H1 (cell line): ENCODE measurements around the gene CPNE5. TPM values are rescaled to one million over a fixed set of nuclear protein-coding genes. Genes with fewer than 3 reads are reported as not detected.
A peak's percentile ranks its signal among the peaks of the same experiment; 100 is the strongest.

Experiments used
- CTCF ChIA-PET: fragments of 300-600 bp; sonication (Branson Sonifier 250); formaldehyde crosslinking; loops from one replicate; lab custom pipeline; 2021; ENCODE audit not compliant: partially characterized antibody; lab: Charles Lee
- POLR2A ChIA-PET: fragments of 300-600 bp; sonication (Branson Sonifier 250); formaldehyde crosslinking; loops from one replicate; lab custom pipeline; 2021; ENCODE audit warnings: inconsistent platforms; ENCODE audit not compliant: partially characterized antibody; lab: Charles Lee
- DNase-seq, 2 experiments: peaks; one replicate each; pipeline versions ENCODE4 v3.0.0 to v3.0.0-alpha.2; 2010 to 2022; ENCODE audit warnings: low spot score in 2 of 2, low read depth in 1 of 2, mixed read lengths in 1 of 2
- FAIRE-seq: peaks from 2 replicates; lab custom pipeline; 2011; peaks lifted over from hg19 to GRCh38; lab: Jason Lieb, UNC
- H2AFZ ChIP-seq: 2 replicates; pipeline ENCODE4 v1.8.1; 2012; ENCODE audit warnings: low read length, inconsistent platforms
- H2AK5ac ChIP-seq: 2 replicates; pipeline ENCODE4 v1.6.1; 2013; ENCODE audit warnings: low read depth, low read length
- H2BK120ac ChIP-seq: replicated peaks from 2 replicates; pipeline ENCODE3; 2013; ENCODE audit warnings: low read depth, low read length, inconsistent platforms
- H2BK12ac ChIP-seq: 2 replicates; pipeline ENCODE4 v1.6.1; 2013; ENCODE audit warnings: low read depth, low read length
- H2BK15ac ChIP-seq: 2 replicates; pipeline ENCODE4 v1.6.1; 2013; ENCODE audit warnings: low read length
- H2BK20ac ChIP-seq: 2 replicates; pipeline ENCODE4 v1.6.1; 2013; ENCODE audit warnings: low read length
- H2BK5ac ChIP-seq: 2 replicates; pipeline ENCODE4 v1.6.1; 2013; ENCODE audit warnings: low read depth, low read length
- H3K14ac ChIP-seq: 2 replicates; pipeline ENCODE4 v1.6.1; 2013; ENCODE audit warnings: inconsistent platforms; ENCODE audit not compliant: insufficient read length
- H3K18ac ChIP-seq: 2 replicates; pipeline ENCODE4 v1.6.1; 2013; ENCODE audit warnings: low read length; ENCODE audit errors: extremely low read depth
- H3K23ac ChIP-seq: 2 replicates; pipeline ENCODE4 v1.6.1; 2013; ENCODE audit warnings: inconsistent platforms; ENCODE audit not compliant: insufficient read length
- H3K23me2 ChIP-seq: 2 replicates; pipeline ENCODE4 v1.6.1; 2013; ENCODE audit warnings: low read depth, low read length
- H3K27ac ChIP-seq: 2 replicates; pipeline ENCODE4 v1.6.1; 2011; ENCODE audit warnings: low read depth, low read length, inconsistent platforms
- H3K27me3 ChIP-seq, 4 experiments: replicated peaks in 1 of 4; 1 replicate in 1 of 4; 2 replicates in 3 of 4; pipeline versions ENCODE4 v1.6.1 to v1.8.1; 2011 to 2013; ENCODE audit warnings: low read length in 3 of 4, mild to moderate bottlenecking in 3 of 4, inconsistent platforms in 2 of 4, mixed read lengths in 2 of 4, moderate library complexity in 1 of 4; ENCODE audit not compliant: control insufficient read depth in 3 of 4, insufficient read depth in 3 of 4; ENCODE audit errors: extremely low read depth in 1 of 4
- H3K36me3 ChIP-seq, 4 experiments: 2 replicates each; pipeline versions ENCODE4 v1.6.1 to v1.8.1; 2011 to 2013; ENCODE audit warnings: mild to moderate bottlenecking in 4 of 4, low read length in 3 of 4, moderate library complexity in 2 of 4, control low read depth in 1 of 4, inconsistent platforms in 1 of 4; ENCODE audit not compliant: insufficient read depth in 4 of 4, control insufficient read depth in 2 of 4
- H3K4ac ChIP-seq: replicated peaks from 2 replicates; pipeline ENCODE3; 2013; ENCODE audit warnings: low read length, low read depth, mixed read lengths, inconsistent platforms; ENCODE audit not compliant: insufficient read length
- H3K4me1 ChIP-seq, 4 experiments: replicated peaks in 1 of 4; 1 replicate in 1 of 4; 2 replicates in 3 of 4; pipeline versions ENCODE4 v1.6.1 to v1.8.1; 2011 to 2013; ENCODE audit warnings: low read length in 3 of 4, inconsistent platforms in 2 of 4, mixed read lengths in 1 of 4; ENCODE audit not compliant: insufficient read depth in 4 of 4, control insufficient read depth in 3 of 4
- H3K4me2 ChIP-seq, 2 experiments: 2 replicates each; pipeline versions ENCODE4 v1.6.1 to v1.8.1; 2011 to 2013; ENCODE audit warnings: low read depth in 2 of 2, low read length in 2 of 2, control low read depth in 1 of 2, inconsistent platforms in 1 of 2, mild to moderate bottlenecking in 1 of 2; ENCODE audit not compliant: insufficient read depth in 1 of 2
- H3K4me3 ChIP-seq, 4 experiments: fragments of 200-600, 300-600 bp in 1 of 4; sonication (generic), shearing (Covaris generic), sonication (Bioruptor Twin) in 1 of 4; 2 replicates each; pipeline versions ENCODE4 v1.5.1 to v1.8.1; 2011 to 2016; ENCODE audit warnings: low read length in 4 of 4, low read depth in 3 of 4, control low read depth in 2 of 4, inconsistent platforms in 2 of 4, mild to moderate bottlenecking in 2 of 4, mixed read lengths in 1 of 4, moderate library complexity in 1 of 4; ENCODE audit not compliant: insufficient read depth in 2 of 4; ENCODE audit errors: extremely low read depth in 1 of 4
- H3K56ac ChIP-seq: replicated peaks from 2 replicates; pipeline ENCODE3; 2013; ENCODE audit warnings: low read depth, mild to moderate bottlenecking, mixed read lengths, low read length, inconsistent platforms; ENCODE audit not compliant: insufficient read length
- H3K79me1 ChIP-seq: 2 replicates; pipeline ENCODE4 v1.6.1; 2013; ENCODE audit warnings: low read depth, low read length, control low read depth
- H3K79me2 ChIP-seq, 2 experiments: 2 replicates each; pipeline versions ENCODE4 v1.6.1 to v1.8.1; 2012 to 2013; ENCODE audit warnings: low read length in 2 of 2, mild to moderate bottlenecking in 2 of 2, inconsistent platforms in 1 of 2; ENCODE audit not compliant: insufficient read depth in 2 of 2, control insufficient read depth in 1 of 2
- H3K9ac ChIP-seq, 4 experiments: replicated peaks in 1 of 4; 1 replicate in 1 of 4; 2 replicates in 3 of 4; pipeline versions ENCODE4 v1.6.1 to v1.8.1; 2011 to 2013; ENCODE audit warnings: low read depth in 3 of 4, low read length in 3 of 4, control low read depth in 2 of 4, mild to moderate bottlenecking in 2 of 4, moderate library complexity in 2 of 4, inconsistent platforms in 1 of 4; ENCODE audit errors: extremely low read depth in 1 of 4
- H3K9me3 ChIP-seq, 2 experiments: 2 replicates each; pipeline versions ENCODE4 v1.6.1 to v1.8.1; 2012 to 2013; ENCODE audit warnings: mild to moderate bottlenecking in 2 of 2, moderate library complexity in 2 of 2, control low read depth in 1 of 2, inconsistent platforms in 1 of 2, low read depth in 1 of 2, low read length in 1 of 2, mixed read lengths in 1 of 2; ENCODE audit not compliant: insufficient read depth in 2 of 2
- H4K20me1 ChIP-seq, 2 experiments: replicated peaks in 1 of 2; 2 replicates each; pipeline versions ENCODE3 to v1.8.1; 2011 to 2013; ENCODE audit warnings: inconsistent platforms in 2 of 2, low read length in 2 of 2, mild to moderate bottlenecking in 1 of 2; ENCODE audit not compliant: insufficient read depth in 2 of 2, control insufficient read depth in 1 of 2
- H4K5ac ChIP-seq: 2 replicates; pipeline ENCODE4 v1.6.1; 2013; ENCODE audit warnings: low read length, low read depth, mixed read lengths, inconsistent platforms; ENCODE audit not compliant: insufficient read length
- H4K8ac ChIP-seq: 2 replicates; pipeline ENCODE4 v1.8.0; 2013; ENCODE audit warnings: mild to moderate bottlenecking, moderate library complexity, low read length, inconsistent platforms; ENCODE audit not compliant: insufficient read depth; ENCODE audit errors: extremely low read depth
- H4K91ac ChIP-seq: replicated peaks from 2 replicates; pipeline ENCODE3; 2013; ENCODE audit warnings: low read length, mixed read lengths, inconsistent platforms; ENCODE audit not compliant: insufficient read length
- CBX8 ChIP-seq: fragments of 300-800, 300-1000 bp; sonication (generic); IDR thresholded peaks from 2 replicates; pipeline ENCODE4 v1.7.1; 2016; ENCODE audit warnings: low read depth, low read length, borderline replicate concordance
- CTCF ChIP-seq, 3 experiments: IDR thresholded peaks; 1 replicate in 2 of 3; 2 replicates in 1 of 3; pipeline versions ENCODE4 v1.5.1 to v1.6.1; 2011; ENCODE audit warnings: low read length in 3 of 3, mild to moderate bottlenecking in 3 of 3, inconsistent platforms in 2 of 3, low read depth in 1 of 3, moderate library complexity in 1 of 3; ENCODE audit not compliant: insufficient read depth in 1 of 3; ENCODE audit errors: control extremely low read depth in 1 of 3
- RAD21 ChIP-seq, 2 experiments: IDR thresholded peaks in 1 of 2; conservative IDR thresholded peaks in 1 of 2; 2 replicates each; pipeline ENCODE4 v1.6.1; 2011; ENCODE audit warnings: low read depth in 2 of 2, low read length in 2 of 2, improper control_type of control experiment in 1 of 2, inconsistent platforms in 1 of 2, mild to moderate bottlenecking in 1 of 2, moderate library complexity in 1 of 2
- WGBS, 2 experiments: shearing (Covaris generic) in 1 of 2; methylation state at CpG; one replicate each; pipeline versions ENCODE4 v1.1.6 to v1.1.7; 2013 to 2015; ENCODE audit warnings: low lambda C conversion rate in 2 of 2, mixed read lengths in 2 of 2, inconsistent platforms in 1 of 2, low coverage in 1 of 2, missing lambda C conversion rate in 1 of 2; ENCODE audit not compliant: insufficient replicate concordance in 2 of 2, insufficient coverage in 1 of 2, insufficient read length in 1 of 2; ENCODE audit errors: extremely low coverage in 1 of 2, missing lambda C conversion rate in 1 of 2; 5-methylcytosine and 5-hydroxymethylcytosine counted together
- polyA plus RNA-seq, 7 experiments: library from polyadenylated mRNA; depleted of rRNA in 3 of 7; stranded (reverse) in 5 of 7; unstranded in 2 of 7; fragments of >200 nt in 5 of 7; fragments of 200-250 nt in 2 of 7; gene quantifications; 1 replicate in 5 of 7; 2 replicates in 1 of 7; 4 replicates in 1 of 7; pipeline versions ENCODE4 v1.2.1 to v1.2.3, GENCODE V29; 2011 to 2013; ENCODE audit warnings: missing spikeins in 2 of 7, mixed read lengths in 2 of 7
- total RNA-seq: library from RNA; stranded (reverse); fragmentation: NEBNext Ultra II Directional; extraction: Animal tissue kit (Norgen Biotek cat#: 25700); gene quantifications from 2 replicates; pipeline ENCODE4 v1.2.1, GENCODE V29; 2021

The CPNE5 gene
- total and polyA plus RNA-seq, 2 of the 8 experiments (the other 6 are each of a cell fraction or from before 2014, with no cell fraction given), result 0.88 to 1.8 TPM

- Histone ChIP-seq H3K23ac (no peak overlapping the region), H3K27me3 (no peaks in the 10 kb centered on the region), H2AK5ac (no peak overlapping the region; the same call in 1 of the 2 replicates), H4K8ac (no peak overlapping the region), H3K27ac (no peak overlapping the region), H3K36me3 (no peaks in the 10 kb centered on the region), H3K79me1 (no peaks in the 10 kb centered on the region), H2BK15ac (no peak overlapping the region), H4K20me1 (no peaks in the 10 kb centered on the region), H3K9ac (no peak overlapping the region), H3K79me2 (no peaks in the 10 kb centered on the region), H2AFZ (no peak overlapping the region), H2BK5ac (0 out of 2 replicates have a peak overlapping the region, but pooled peaks have one; percentile 5), H4K5ac (no peak overlapping the region), H2BK20ac (no peak overlapping the region), H3K23me2 (no peaks in the 10 kb centered on the region; the same call in 1 of the 2 replicates), H3K18ac (no peak overlapping the region), H3K4me2 (no peak overlapping the region), H3K14ac (no peak overlapping the region), H2BK12ac (no peak overlapping the region), H2BK120ac (no peak overlapping the region), H3K4ac (peak overlapping the region; percentile 62), H3K9me3 (no peaks in the 10 kb centered on the region)
- no peak for FAIRE-seq
- POLR2A ChIA-PET, result interaction anchor here (1.6 to 2.1 kb wide), 3 partner anchors 11 to 131 kb away, joined by 3 to 5 read pairs (median 4); no protein-coding TSS in a partner anchor
- CTCF ChIA-PET, result interaction anchor here (0.5 to 4.2 kb wide), 14 partner anchors 9 to 478 kb away, joined by 3 to 21 read pairs (median 5); no protein-coding TSS in a partner anchor
- TF ChIP-seq CBX8, result no peak
- TF ChIP-seq CTCF (IDR thresholded peaks at IDR 0.05; ENCODE audit: control extremely low read depth in 1 of 3, insufficient read depth in 1 of 3, low read depth in 1 of 3, low read length in 3 of 3), result peak; percentile 23 to 37 (median 27); a peak in 3 of 4 replicates
- peak; percentile 47 to 62 for TF ChIP-seq RAD21 (IDR thresholded peaks at IDR 0.05 in 1 of 2, conservative IDR thresholded peaks at IDR 0.05 in 1 of 2; ENCODE audit: low read depth in 2 of 2, low read length in 2 of 2)
- TF ChIP-seq, all 59 proteins: peak for 2
- Histone ChIP-seq H3K4me3 (no peak overlapping the region), H4K91ac (no peak overlapping the region), H3K4me1 (peaks cover 2 to 12% (median 6%) of the 10 kb centered on the region in 4 experiments; a peak in 5 of 7 replicates), H3K56ac (no peak overlapping the region)
- 88% methylated on average over 12 of the region's 12 CpGs; no CpG with 5 or more reads in 1 of the 2 experiments for WGBS, 2 experiments
- DNase-seq, result no peak
These were observed 107.5 kb downstream of the CPNE5 start for GRCh38 chr6:36731622-36732310.
